ENCODE measurements around the gene GLO1. TPM values are rescaled to one million over a fixed set of nuclear protein-coding genes. Genes with fewer than 3 reads are reported as not detected.

Gene GLO1
- total RNA-seq, 1 experiment from 2014 or later: 125 TPM

DNA sequence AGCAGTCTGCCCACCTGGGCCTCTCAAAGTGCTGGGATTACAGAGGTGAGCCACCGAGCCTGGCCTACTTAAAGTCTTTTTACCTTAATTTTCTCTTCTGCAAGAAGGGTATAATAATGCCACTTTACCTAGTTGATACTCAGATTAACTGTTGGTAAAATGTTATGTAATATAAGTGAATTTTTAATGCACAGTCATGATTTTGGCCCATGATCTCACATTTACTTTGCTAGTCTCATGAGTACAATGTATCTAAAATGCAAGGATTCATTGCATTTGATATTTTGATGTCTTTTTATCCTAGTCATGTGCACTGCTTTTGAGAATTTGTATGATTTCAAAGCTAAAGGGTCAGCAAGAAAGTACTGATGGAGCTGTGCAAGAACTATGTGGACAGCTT is 25.3 kb upstream of the GLO1 start:
- BruUV-seq (replicated peaks): no TSS peak
- ChIA-PET CTCF (no interaction called here), POLR2A (no interaction called here)

DNA sequence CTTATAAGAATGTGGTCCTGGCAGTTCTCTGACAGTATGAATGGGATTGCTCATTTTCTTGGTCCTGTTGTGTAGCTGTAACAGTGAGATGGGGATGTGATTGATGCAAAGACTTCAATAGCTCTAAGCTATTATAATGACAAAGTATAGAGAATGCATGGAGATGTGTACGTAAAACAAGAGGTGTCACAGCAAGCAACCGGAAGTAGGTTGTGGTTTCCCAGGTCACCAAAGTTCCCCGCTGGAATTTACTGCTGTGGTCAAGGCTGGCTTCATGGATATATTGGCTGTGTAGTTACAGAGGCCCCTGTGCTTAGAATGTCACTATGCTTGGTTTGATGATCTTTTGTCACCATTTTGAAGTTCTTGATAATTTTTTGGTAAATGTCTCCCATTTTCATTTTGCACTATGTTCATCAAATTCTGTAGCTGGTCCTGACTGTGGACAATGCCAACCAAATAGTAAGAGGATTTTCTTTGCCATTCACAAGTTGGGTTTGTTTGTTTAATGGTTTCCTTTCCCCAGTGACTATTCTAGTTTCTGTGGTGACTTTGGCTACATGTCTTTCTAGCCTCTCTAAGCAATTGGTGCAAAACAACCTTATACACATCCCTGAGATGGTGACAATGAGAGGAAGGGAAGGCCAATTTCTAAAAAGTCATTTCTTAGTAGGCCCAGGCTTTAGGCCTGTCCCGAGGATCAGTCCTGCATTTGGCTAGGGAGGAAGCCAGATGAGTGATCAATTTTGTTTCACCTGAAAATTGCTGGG is 22.7 kb upstream of the GLO1 start:
- Histone ChIP-seq H3K36me3 (ENCODE audit: control insufficient read depth, insufficient read depth, low read length) (no peaks in the 10 kb centered on the region), H3K4me1 (ENCODE audit: control insufficient read depth, insufficient read depth, low read length) (no peaks in the 10 kb centered on the region), H3K9me3 (ENCODE audit: control insufficient read depth, insufficient read depth, low read depth, low read length) (no peaks in the 10 kb centered on the region), H3K27ac (ENCODE audit: low read length) (no peak overlapping the region), H3K27me3 (ENCODE audit: control insufficient read depth, insufficient read depth, low read length) (no peaks in the 10 kb centered on the region; the same call in 1 of the 2 replicates), H3K4me3 (ENCODE audit: low read depth in 2 of 2, low read length in 2 of 2) (no peak overlapping the region)
- CTCF ChIA-PET: no interaction called here
- DNase-seq (ENCODE audit: low read depth, low spot score) (no peak), ATAC-seq (no peak)
- no TSS peak for BruUV-seq (replicated peaks)
- in situ Hi-C loops (cut with HindIII; ENCODE audit: low pct_unique_long_range_greater_than_20kb, low sequenced_read_pairs) (no loop called here), intact Hi-C loops (cut with micrococcal nuclease; ENCODE audit: unreplicated experiment) (no loop called here)
- TF ChIP-seq, protein P1, sequence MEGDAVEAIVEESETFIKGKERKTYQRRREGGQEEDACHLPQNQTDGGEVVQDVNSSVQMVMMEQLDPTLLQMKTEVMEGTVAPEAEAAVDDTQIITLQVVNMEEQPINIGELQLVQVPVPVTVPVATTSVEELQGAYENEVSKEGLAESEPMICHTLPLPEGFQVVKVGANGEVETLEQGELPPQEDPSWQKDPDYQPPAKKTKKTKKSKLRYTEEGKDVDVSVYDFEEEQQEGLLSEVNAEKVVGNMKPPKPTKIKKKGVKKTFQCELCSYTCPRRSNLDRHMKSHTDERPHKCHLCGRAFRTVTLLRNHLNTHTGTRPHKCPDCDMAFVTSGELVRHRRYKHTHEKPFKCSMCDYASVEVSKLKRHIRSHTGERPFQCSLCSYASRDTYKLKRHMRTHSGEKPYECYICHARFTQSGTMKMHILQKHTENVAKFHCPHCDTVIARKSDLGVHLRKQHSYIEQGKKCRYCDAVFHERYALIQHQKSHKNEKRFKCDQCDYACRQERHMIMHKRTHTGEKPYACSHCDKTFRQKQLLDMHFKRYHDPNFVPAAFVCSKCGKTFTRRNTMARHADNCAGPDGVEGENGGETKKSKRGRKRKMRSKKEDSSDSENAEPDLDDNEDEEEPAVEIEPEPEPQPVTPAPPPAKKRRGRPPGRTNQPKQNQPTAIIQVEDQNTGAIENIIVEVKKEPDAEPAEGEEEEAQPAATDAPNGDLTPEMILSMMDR (IDR thresholded peaks at IDR 0.05): no peak
- TF ChIP-seq TCF7L2 (IDR thresholded peaks at IDR 0.05; ENCODE audit: low read depth, low read length) (no peak), SIN3A (IDR thresholded peaks at IDR 0.05; ENCODE audit: borderline replicate concordance, insufficient read depth, low read depth, low read length) (no peak), POLR2AphosphoS5 (IDR thresholded peaks at IDR 0.05; ENCODE audit: low read depth, low read length) (no peak)
- TF ChIP-seq, protein P2, sequence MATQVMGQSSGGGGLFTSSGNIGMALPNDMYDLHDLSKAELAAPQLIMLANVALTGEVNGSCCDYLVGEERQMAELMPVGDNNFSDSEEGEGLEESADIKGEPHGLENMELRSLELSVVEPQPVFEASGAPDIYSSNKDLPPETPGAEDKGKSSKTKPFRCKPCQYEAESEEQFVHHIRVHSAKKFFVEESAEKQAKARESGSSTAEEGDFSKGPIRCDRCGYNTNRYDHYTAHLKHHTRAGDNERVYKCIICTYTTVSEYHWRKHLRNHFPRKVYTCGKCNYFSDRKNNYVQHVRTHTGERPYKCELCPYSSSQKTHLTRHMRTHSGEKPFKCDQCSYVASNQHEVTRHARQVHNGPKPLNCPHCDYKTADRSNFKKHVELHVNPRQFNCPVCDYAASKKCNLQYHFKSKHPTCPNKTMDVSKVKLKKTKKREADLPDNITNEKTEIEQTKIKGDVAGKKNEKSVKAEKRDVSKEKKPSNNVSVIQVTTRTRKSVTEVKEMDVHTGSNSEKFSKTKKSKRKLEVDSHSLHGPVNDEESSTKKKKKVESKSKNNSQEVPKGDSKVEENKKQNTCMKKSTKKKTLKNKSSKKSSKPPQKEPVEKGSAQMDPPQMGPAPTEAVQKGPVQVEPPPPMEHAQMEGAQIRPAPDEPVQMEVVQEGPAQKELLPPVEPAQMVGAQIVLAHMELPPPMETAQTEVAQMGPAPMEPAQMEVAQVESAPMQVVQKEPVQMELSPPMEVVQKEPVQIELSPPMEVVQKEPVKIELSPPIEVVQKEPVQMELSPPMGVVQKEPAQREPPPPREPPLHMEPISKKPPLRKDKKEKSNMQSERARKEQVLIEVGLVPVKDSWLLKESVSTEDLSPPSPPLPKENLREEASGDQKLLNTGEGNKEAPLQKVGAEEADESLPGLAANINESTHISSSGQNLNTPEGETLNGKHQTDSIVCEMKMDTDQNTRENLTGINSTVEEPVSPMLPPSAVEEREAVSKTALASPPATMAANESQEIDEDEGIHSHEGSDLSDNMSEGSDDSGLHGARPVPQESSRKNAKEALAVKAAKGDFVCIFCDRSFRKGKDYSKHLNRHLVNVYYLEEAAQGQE (IDR thresholded peaks at IDR 0.05; ENCODE audit: insufficient read depth in 1 of 2, low read depth in 2 of 2, low read length in 1 of 2): no peak
- POLR2A ChIA-PET: no interaction called here

More for the DNA sequence above, 25.3 kb upstream of the GLO1 start:
- intact Hi-C loops (cut with micrococcal nuclease; ENCODE audit: unreplicated experiment): no loop called here
- TF ChIP-seq, protein P1 (IDR thresholded peaks at IDR 0.05): no peak
- no peak for TF ChIP-seq POLR2AphosphoS5 (IDR thresholded peaks at IDR 0.05; ENCODE audit: low read depth, low read length)
- Histone ChIP-seq H3K36me3 (ENCODE audit: control insufficient read depth, insufficient read depth, low read length) (no peaks in the 10 kb centered on the region), H3K4me3 (ENCODE audit: low read depth in 2 of 2, low read length in 2 of 2) (no peak overlapping the region), H3K4me1 (ENCODE audit: control insufficient read depth, insufficient read depth, low read length) (no peaks in the 10 kb centered on the region), H3K9me3 (ENCODE audit: control insufficient read depth, insufficient read depth, low read depth, low read length) (no peaks in the 10 kb centered on the region), H3K27ac (ENCODE audit: low read length) (no peak overlapping the region), H3K27me3 (ENCODE audit: control insufficient read depth, insufficient read depth, low read length) (no peaks in the 10 kb centered on the region; the same call in 1 of the 2 replicates)
- no peak for DNase-seq (ENCODE audit: low read depth, low spot score)
- ATAC-seq: no peak
- in situ Hi-C loops (cut with HindIII; ENCODE audit: low pct_unique_long_range_greater_than_20kb, low sequenced_read_pairs): no loop called here

Data from Panc1 (cell line).